ENCODE results near the gene DALRD3.

The DALRD3 gene

GRCh38 chr3:49017971-49018706 lies at the start of gene DALRD3:
Gene DALRD3 (minus strand): TSS chr3:49018580. CDS start chr3:49018564, 16 bp downstream.
- peak within 1 kb of the TSS; percentile 79 for H3K9ac ChIP-seq (ENCODE audit: low read depth, low read length)
- no peaks in the 10 kb centered on the region for H3K27me3 ChIP-seq (ENCODE audit: insufficient read depth, low read length)
- no peak within 1 kb of the TSS for H3K27ac ChIP-seq (ENCODE audit: low read length)
- H3K4me3 ChIP-seq (ENCODE audit: low read length) = peak within 1 kb of the TSS; percentile 77
- peaks cover 41% of the 10 kb centered on the region for H3K36me3 ChIP-seq (ENCODE audit: insufficient read depth, low read depth, low read length)
- H3K9me3 ChIP-seq (ENCODE audit: insufficient read depth, low read depth, low read length) = no peaks in the 10 kb centered on the region
- H3K4me1 ChIP-seq (ENCODE audit: insufficient read depth, low read length) = no peaks in the 10 kb centered on the region; the same call in 1 of the 2 replicates

- Histone ChIP-seq H3K4me1 (ENCODE audit: insufficient read depth, low read length) (no peaks in the 10 kb centered on the region), H3K9ac (ENCODE audit: low read depth, low read length) (no peak overlapping the region), H3K27ac (ENCODE audit: low read length) (no peak overlapping the region), H3K9me3 (ENCODE audit: insufficient read depth, low read depth, low read length) (no peaks in the 10 kb centered on the region), H3K4me3 (ENCODE audit: low read length) (no peak overlapping the region), H3K27me3 (ENCODE audit: insufficient read depth, low read length) (no peaks in the 10 kb centered on the region), H3K36me3 (ENCODE audit: insufficient read depth, low read depth, low read length) (peaks cover 76% of the 10 kb centered on the region)
These were observed 39.6 kb upstream of the DALRD3 start for GRCh38 chr3:49058011-49058410.

DNA sequence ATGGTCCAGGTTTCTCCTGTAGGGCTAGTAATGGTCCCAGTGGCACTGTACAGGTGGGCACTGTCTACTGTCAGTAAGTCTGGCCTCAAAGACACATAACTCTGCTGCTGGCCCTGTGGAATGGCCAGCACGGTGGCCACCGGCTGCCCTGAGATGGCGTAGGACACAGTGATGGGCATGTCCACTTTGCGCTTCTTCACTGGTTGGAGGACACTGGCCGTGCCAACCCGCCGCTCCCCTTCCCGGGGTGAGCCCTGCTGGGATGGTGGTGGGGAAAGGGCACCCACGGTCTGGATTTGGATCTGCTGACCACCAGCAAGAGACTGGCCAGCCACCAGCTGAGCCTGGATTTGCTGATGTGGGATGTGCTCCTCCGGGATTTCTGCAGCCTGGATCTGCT lies 38.9 kb upstream of the DALRD3 start:
- no peaks in the 10 kb centered on the region for H3K27me3 ChIP-seq (ENCODE audit: insufficient read depth, low read length)
- no peaks in the 10 kb centered on the region for H3K4me1 ChIP-seq (ENCODE audit: insufficient read depth, low read length)
- H3K4me3 ChIP-seq (ENCODE audit: low read length) = no peak overlapping the region
- H3K9ac ChIP-seq (ENCODE audit: low read depth, low read length) = no peak overlapping the region
- peaks cover 77% of the 10 kb centered on the region for H3K36me3 ChIP-seq (ENCODE audit: insufficient read depth, low read depth, low read length)
- no peaks in the 10 kb centered on the region for H3K9me3 ChIP-seq (ENCODE audit: insufficient read depth, low read depth, low read length)
- H3K27ac ChIP-seq (ENCODE audit: low read length) = no peak overlapping the region

DNA sequence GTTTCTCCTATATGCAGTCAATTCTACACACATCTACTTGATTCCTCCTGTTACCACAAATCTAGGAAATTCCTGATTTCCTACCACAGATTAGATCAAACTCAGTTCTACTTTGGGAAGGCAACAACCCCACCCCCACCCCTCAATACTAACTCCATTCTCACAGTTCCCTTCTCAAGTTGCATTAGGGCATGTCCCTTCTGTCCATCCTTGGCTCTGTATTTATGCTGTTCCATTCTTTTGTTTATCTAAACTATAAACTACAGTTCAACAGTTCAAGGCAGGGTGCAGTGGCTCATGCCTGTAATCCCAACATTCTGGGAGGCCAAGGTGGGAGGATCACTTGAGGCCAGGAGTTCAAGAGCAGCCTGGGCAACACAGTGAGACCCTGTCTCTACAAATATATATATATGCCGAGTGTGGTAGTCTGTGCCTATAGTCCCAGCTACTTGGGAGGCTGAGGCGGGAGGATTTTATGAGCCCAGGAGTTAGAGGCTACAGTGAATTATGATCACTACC lies 36.0 kb upstream of the DALRD3 start:
- Histone ChIP-seq H3K9ac (ENCODE audit: low read depth, low read length) (no peak overlapping the region), H3K27me3 (ENCODE audit: insufficient read depth, low read length) (no peaks in the 10 kb centered on the region), H3K9me3 (ENCODE audit: insufficient read depth, low read depth, low read length) (no peaks in the 10 kb centered on the region), H3K4me1 (ENCODE audit: insufficient read depth, low read length) (no peaks in the 10 kb centered on the region), H3K4me3 (ENCODE audit: low read length) (no peak overlapping the region), H3K36me3 (ENCODE audit: insufficient read depth, low read depth, low read length) (peaks cover 78% of the 10 kb centered on the region), H3K27ac (ENCODE audit: low read length) (no peak overlapping the region)

- H3K9me3 ChIP-seq (ENCODE audit: insufficient read depth, low read depth, low read length) = no peaks in the 10 kb centered on the region
- no peaks in the 10 kb centered on the region for H3K27me3 ChIP-seq (ENCODE audit: insufficient read depth, low read length)
- H3K27ac ChIP-seq (ENCODE audit: low read length) = no peak overlapping the region
- peaks cover 79% of the 10 kb centered on the region for H3K36me3 ChIP-seq (ENCODE audit: insufficient read depth, low read depth, low read length)
- no peaks in the 10 kb centered on the region for H3K4me1 ChIP-seq (ENCODE audit: insufficient read depth, low read length)
- H3K9ac ChIP-seq (ENCODE audit: low read depth, low read length) = no peak overlapping the region
- H3K4me3 ChIP-seq (ENCODE audit: low read length) = no peak overlapping the region
These were observed 35.2 kb upstream of the DALRD3 start for GRCh38 chr3:49053543-49053942.

DNA sequence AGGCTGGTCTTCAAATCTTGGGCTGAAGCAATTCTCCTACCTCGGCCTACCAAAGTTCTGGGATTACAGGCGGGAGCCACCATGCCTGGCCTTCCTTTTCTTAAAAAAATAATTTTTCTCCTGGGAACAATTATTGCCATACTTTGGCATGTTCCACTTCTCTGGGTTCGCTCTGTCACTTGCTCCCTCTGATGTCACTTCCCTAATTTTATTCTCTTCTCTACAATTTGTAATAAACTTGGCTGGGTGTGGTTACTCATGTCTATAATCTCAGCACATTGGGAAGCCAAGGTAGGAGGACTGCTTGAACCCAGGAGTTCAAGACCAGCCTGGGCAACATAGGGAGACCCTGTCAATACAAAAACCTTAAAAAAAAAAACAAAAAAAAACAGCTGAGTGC lies 16.9 kb upstream of the DALRD3 start:
- H3K27me3 ChIP-seq (ENCODE audit: insufficient read depth, low read length) = no peaks in the 10 kb centered on the region
- no peak overlapping the region for H3K4me3 ChIP-seq (ENCODE audit: low read length)
- H3K9ac ChIP-seq (ENCODE audit: low read depth, low read length) = no peak overlapping the region
- H3K9me3 ChIP-seq (ENCODE audit: insufficient read depth, low read depth, low read length) = no peaks in the 10 kb centered on the region
- H3K27ac ChIP-seq (ENCODE audit: low read length) = no peak overlapping the region
- no peaks in the 10 kb centered on the region for H3K4me1 ChIP-seq (ENCODE audit: insufficient read depth, low read length)
- peaks cover 75% of the 10 kb centered on the region for H3K36me3 ChIP-seq (ENCODE audit: insufficient read depth, low read depth, low read length)

- Histone ChIP-seq H3K36me3 (ENCODE audit: insufficient read depth, low read depth, low read length) (peaks cover 76% of the 10 kb centered on the region), H3K27ac (ENCODE audit: low read length) (no peak overlapping the region)
These were observed 16.3 kb upstream of the DALRD3 start for GRCh38 chr3:49034650-49035049.

GRCh38 chr3:49032646-49033304 lies 14.4 kb upstream of the DALRD3 start:
- Histone ChIP-seq H3K4me1 (ENCODE audit: insufficient read depth, low read length) (0 out of 2 replicates have a peak, but pooled peaks cover 5% of the 10 kb centered on the region), H3K27ac (ENCODE audit: low read length) (no peak overlapping the region), H3K36me3 (ENCODE audit: insufficient read depth, low read depth, low read length) (peaks cover 77% of the 10 kb centered on the region), H3K9me3 (ENCODE audit: insufficient read depth, low read depth, low read length) (no peaks in the 10 kb centered on the region), H3K27me3 (ENCODE audit: insufficient read depth, low read length) (no peaks in the 10 kb centered on the region), H3K4me3 (ENCODE audit: low read length) (no peak overlapping the region), H3K9ac (ENCODE audit: low read depth, low read length) (no peak overlapping the region)

More at GRCh38 chr3:49034650-49035049, 16.3 kb upstream of the DALRD3 start:
- H3K4me1 ChIP-seq (ENCODE audit: insufficient read depth, low read length) = no peaks in the 10 kb centered on the region
- no peaks in the 10 kb centered on the region for H3K27me3 ChIP-seq (ENCODE audit: insufficient read depth, low read length)
- H3K9me3 ChIP-seq (ENCODE audit: insufficient read depth, low read depth, low read length) = no peaks in the 10 kb centered on the region
- no peak overlapping the region for H3K4me3 ChIP-seq (ENCODE audit: low read length)
- H3K9ac ChIP-seq (ENCODE audit: low read depth, low read length) = no peak overlapping the region

GRCh38 chr3:49030321-49030720 lies 11.9 kb upstream of the DALRD3 start:
- Histone ChIP-seq H3K27me3 (ENCODE audit: insufficient read depth, low read length) (no peaks in the 10 kb centered on the region), H3K9me3 (ENCODE audit: insufficient read depth, low read depth, low read length) (no peaks in the 10 kb centered on the region), H3K4me3 (ENCODE audit: low read length) (no peak overlapping the region), H3K36me3 (ENCODE audit: insufficient read depth, low read depth, low read length) (peaks cover 87% of the 10 kb centered on the region), H3K27ac (ENCODE audit: low read length) (no peak overlapping the region), H3K9ac (ENCODE audit: low read depth, low read length) (no peak overlapping the region), H3K4me1 (ENCODE audit: insufficient read depth, low read length) (0 out of 2 replicates have a peak, but pooled peaks cover 5% of the 10 kb centered on the region)

- Histone ChIP-seq H3K9ac (ENCODE audit: low read depth, low read length) (peak overlapping the region; percentile 33; the same call in 1 of the 2 replicates), H3K27me3 (ENCODE audit: insufficient read depth, low read length) (no peaks in the 10 kb centered on the region), H3K4me3 (ENCODE audit: low read length) (peak overlapping the region; percentile 17; the same call in 1 of the 2 replicates), H3K4me1 (ENCODE audit: insufficient read depth, low read length) (0 out of 2 replicates have a peak, but pooled peaks cover 5% of the 10 kb centered on the region), H3K36me3 (ENCODE audit: insufficient read depth, low read depth, low read length) (peaks cover 87% of the 10 kb centered on the region), H3K9me3 (ENCODE audit: insufficient read depth, low read depth, low read length) (no peaks in the 10 kb centered on the region), H3K27ac (ENCODE audit: low read length) (no peak overlapping the region)
These were observed 11.1 kb upstream of the DALRD3 start for GRCh38 chr3:49029563-49029884.

GRCh38 chr3:49028673-49029562 lies 10.5 kb upstream of the DALRD3 start, which contains the start of gene IMPDH2:
Gene IMPDH2 (minus strand): TSS chr3:49029398. CDS start chr3:49029350, 48 bp downstream.
- Histone ChIP-seq H3K27me3 (ENCODE audit: insufficient read depth, low read length) (no peaks in the 10 kb centered on the region), H3K4me1 (ENCODE audit: insufficient read depth, low read length) (0 out of 2 replicates have a peak, but pooled peaks cover 5% of the 10 kb centered on the region), H3K9me3 (ENCODE audit: insufficient read depth, low read depth, low read length) (no peaks in the 10 kb centered on the region), H3K4me3 (ENCODE audit: low read length) (peak within 1 kb of the TSS; percentile 86), H3K9ac (ENCODE audit: low read depth, low read length) (peak within 1 kb of the TSS; percentile 89), H3K27ac (ENCODE audit: low read length) (no peak within 1 kb of the TSS), H3K36me3 (ENCODE audit: insufficient read depth, low read depth, low read length) (peaks cover 88% of the 10 kb centered on the region)

All from iPS-20b (cell line).